Neural progenitor cell (in vitro differentiated cells): ENCODE measurements around the gene CXCR5.

Experiments used
- EZH2phosphoT487 ChIP-seq: fragments of 200-600 bp; sonication (generic); IDR thresholded peaks from 2 replicates; pipeline ENCODE4 v1.6.1; 2017; ENCODE audit warnings: antibody characterized with exemption
- TF ChIP-seq, protein P1 (sequence below): fragments of 200-600 bp; sonication (generic); IDR thresholded peaks from 2 replicates; pipeline ENCODE4 v1.5.1; 2017; ENCODE audit warnings: antibody characterized with exemption, mild to moderate bottlenecking

- TF ChIP-seq, protein P1, sequence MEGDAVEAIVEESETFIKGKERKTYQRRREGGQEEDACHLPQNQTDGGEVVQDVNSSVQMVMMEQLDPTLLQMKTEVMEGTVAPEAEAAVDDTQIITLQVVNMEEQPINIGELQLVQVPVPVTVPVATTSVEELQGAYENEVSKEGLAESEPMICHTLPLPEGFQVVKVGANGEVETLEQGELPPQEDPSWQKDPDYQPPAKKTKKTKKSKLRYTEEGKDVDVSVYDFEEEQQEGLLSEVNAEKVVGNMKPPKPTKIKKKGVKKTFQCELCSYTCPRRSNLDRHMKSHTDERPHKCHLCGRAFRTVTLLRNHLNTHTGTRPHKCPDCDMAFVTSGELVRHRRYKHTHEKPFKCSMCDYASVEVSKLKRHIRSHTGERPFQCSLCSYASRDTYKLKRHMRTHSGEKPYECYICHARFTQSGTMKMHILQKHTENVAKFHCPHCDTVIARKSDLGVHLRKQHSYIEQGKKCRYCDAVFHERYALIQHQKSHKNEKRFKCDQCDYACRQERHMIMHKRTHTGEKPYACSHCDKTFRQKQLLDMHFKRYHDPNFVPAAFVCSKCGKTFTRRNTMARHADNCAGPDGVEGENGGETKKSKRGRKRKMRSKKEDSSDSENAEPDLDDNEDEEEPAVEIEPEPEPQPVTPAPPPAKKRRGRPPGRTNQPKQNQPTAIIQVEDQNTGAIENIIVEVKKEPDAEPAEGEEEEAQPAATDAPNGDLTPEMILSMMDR, result no peak
- no peak for TF ChIP-seq EZH2phosphoT487
These were observed 17.1 kb downstream of the CXCR5 start for GRCh38 chr11:118900535-118901384.
